HG02840 (cell line): Measurements from ENCODE around the gene SHB.

Experiments
- ATAC-seq: cut with Tn5 transposase; IDR thresholded peaks from one replicate; pipeline ENCODE4 v1.9.1; 2021; ENCODE audit warnings: mild to moderate bottlenecking, moderate library complexity, moderate number of reproducible peaks; ENCODE audit not compliant: unreplicated experiment, low FRiP score

Gene SHB

GRCh38 chr9:38011991-38012390, 57.0 kb downstream of the SHB start:
- ATAC-seq = no peak

GRCh38 chr9:38010918-38011704, 57.9 kb downstream of the SHB start:
- no peak for ATAC-seq

- no peak for ATAC-seq
These were observed 59.0 kb downstream of the SHB start for GRCh38 chr9:38009990-38010389.

- ATAC-seq = no peak
These were observed 60.0 kb downstream of the SHB start for GRCh38 chr9:38009035-38009501.

- ATAC-seq = peak; percentile 72
These were observed 60.6 kb downstream of the SHB start for GRCh38 chr9:38008168-38009034.

- ATAC-seq = no peak
These were observed 62.0 kb downstream of the SHB start for GRCh38 chr9:38007016-38007415.

GRCh38 chr9:38006163-38006562, 62.9 kb downstream of the SHB start:
- no peak for ATAC-seq

- no peak for ATAC-seq
These were observed 64.0 kb downstream of the SHB start for GRCh38 chr9:38004809-38005560.

GRCh38 chr9:38003946-38004808, 64.8 kb downstream of the SHB start:
- ATAC-seq = no peak

GRCh38 chr9:38003230-38003629, 65.8 kb downstream of the SHB start:
- no peak for ATAC-seq

GRCh38 chr9:38001430-38001829, 67.6 kb downstream of the SHB start:
- no peak for ATAC-seq

GRCh38 chr9:38000735-38001134, 68.3 kb downstream of the SHB start:
- ATAC-seq = no peak

- no peak for ATAC-seq
These were observed 68.7 kb downstream of the SHB start for GRCh38 chr9:38000332-38000731.

GRCh38 chr9:37999588-38000189, 69.3 kb downstream of the SHB start:
- no peak for ATAC-seq

- no peak for ATAC-seq
These were observed 70.0 kb downstream of the SHB start for GRCh38 chr9:37998881-37999587.

GRCh38 chr9:37997636-37998374, 71.2 kb downstream of the SHB start:
- ATAC-seq = no peak

GRCh38 chr9:37996819-37997217, 72.2 kb downstream of the SHB start:
- ATAC-seq = no peak
